Osteoblast (primary cell): ENCODE data around the gene CMTM8. TPM values are rescaled to one million over a fixed set of nuclear protein-coding genes. Genes with fewer than 3 reads are reported as not detected.
"Not testable (repeated sequence)": the region's sequence is repeated elsewhere in the genome, so short reads cannot be mapped to it uniquely, and the experiment has no call there.

Experiments
- DNase-seq: peaks from one replicate; pipeline ENCODE4 v3.0.0; 2011; ENCODE audit warnings: low spot score, mixed read lengths; ENCODE audit not compliant: insufficient read length; ENCODE audit errors: missing footprints
- H2AFZ ChIP-seq: 2 replicates; pipeline ENCODE4 v1.6.0; 2011; ENCODE audit warnings: mild to moderate bottlenecking, low read length
- H3K27ac ChIP-seq: 2 replicates; pipeline ENCODE4 v1.5.1; 2011; ENCODE audit warnings: mild to moderate bottlenecking, low read depth, low read length, moderate library complexity
- H3K27me3 ChIP-seq: 2 replicates; pipeline ENCODE4 v1.6.0; 2012; ENCODE audit warnings: mild to moderate bottlenecking, control low read depth, inconsistent platforms, low read length, moderate library complexity; ENCODE audit not compliant: insufficient read depth
- H3K36me3 ChIP-seq: 2 replicates; pipeline ENCODE4 v1.5.1; 2011; ENCODE audit warnings: mild to moderate bottlenecking, low read length, control low read depth, moderate library complexity; ENCODE audit not compliant: insufficient read depth
- H3K4me1 ChIP-seq: 2 replicates; pipeline ENCODE4 v1.5.1; 2011; ENCODE audit warnings: mild to moderate bottlenecking, low read length, control low read depth, moderate library complexity; ENCODE audit not compliant: insufficient read depth
- H3K4me2 ChIP-seq: 2 replicates; pipeline ENCODE4 v1.6.0; 2011; ENCODE audit warnings: mild to moderate bottlenecking, low read length; ENCODE audit not compliant: insufficient read depth
- H3K4me3 ChIP-seq: fragments of 200-600 bp; sonication (generic); 3 replicates; pipeline ENCODE4 v1.5.1; 2012; ENCODE audit warnings: mild to moderate bottlenecking, low read length, inconsistent platforms; ENCODE audit not compliant: insufficient read depth
- H3K79me2 ChIP-seq: 2 replicates; pipeline ENCODE4 v1.6.0; 2012; ENCODE audit warnings: mild to moderate bottlenecking, low read length, control low read depth, inconsistent platforms; ENCODE audit not compliant: insufficient read depth
- H3K9me3 ChIP-seq: 2 replicates; pipeline ENCODE4 v1.5.1; 2011; ENCODE audit warnings: low read depth, low read length, control low read depth
- H4K20me1 ChIP-seq: 2 replicates; pipeline ENCODE4 v1.6.0; 2012; ENCODE audit warnings: mild to moderate bottlenecking, low read length, control low read depth; ENCODE audit not compliant: insufficient read depth
- total RNA-seq: library from RNA; depleted of rRNA; stranded (reverse); fragments of >200 nt; gene quantifications from 2 replicates; pipeline ENCODE4 v1.2.3, GENCODE V29; 2012
- TF ChIP-seq, protein P1 (sequence below): IDR thresholded peaks from 2 replicates; pipeline ENCODE4 v1.5.1; 2011; ENCODE audit warnings: mild to moderate bottlenecking, low read depth, low read length, moderate library complexity; ENCODE audit errors: extremely low read depth

Gene CMTM8
- total RNA-seq, 1 donor: 1.4 TPM

DNA sequence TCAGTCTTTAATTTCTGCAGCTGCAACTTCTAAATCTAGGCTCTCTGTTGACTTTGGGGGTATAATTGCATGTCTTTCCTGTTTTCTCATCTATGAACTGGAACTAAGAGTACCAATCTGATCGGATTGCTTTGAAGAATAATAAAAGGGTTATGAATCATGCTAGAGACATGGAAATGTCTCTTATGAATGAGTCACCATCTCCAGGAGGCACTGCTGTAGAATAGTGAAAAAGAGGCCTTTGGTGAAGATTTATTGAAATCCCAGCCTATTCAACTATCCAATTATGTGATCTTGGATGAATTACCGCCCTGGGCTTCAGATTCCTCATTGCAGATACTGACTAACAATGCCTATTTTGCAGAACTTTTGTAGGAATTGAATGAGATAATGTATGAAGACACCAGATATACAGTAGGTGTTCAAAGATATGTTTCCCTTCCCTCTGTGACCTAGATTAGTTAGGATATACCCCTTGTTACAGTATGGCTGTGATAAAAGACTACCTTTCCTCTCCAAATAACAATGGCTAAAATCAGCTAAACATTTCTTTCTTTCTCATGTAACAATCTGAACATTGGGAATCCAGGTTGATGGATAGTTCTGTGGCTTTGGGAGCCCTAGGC is 11.5 kb upstream of the CMTM8 start:
- Histone ChIP-seq H3K79me2 (no peaks in the 10 kb centered on the region), H4K20me1 (no peaks in the 10 kb centered on the region), H3K4me2 (peak overlapping the region; percentile 65), H3K9me3 (no peaks in the 10 kb centered on the region), H3K4me1 (peaks cover 15% of the 10 kb centered on the region), H3K4me3 (no peak overlapping the region), H2AFZ (no peak overlapping the region), H3K36me3 (no peaks in the 10 kb centered on the region), H3K27ac (no peak overlapping the region), H3K27me3 (no peaks in the 10 kb centered on the region)
- TF ChIP-seq, protein P1, sequence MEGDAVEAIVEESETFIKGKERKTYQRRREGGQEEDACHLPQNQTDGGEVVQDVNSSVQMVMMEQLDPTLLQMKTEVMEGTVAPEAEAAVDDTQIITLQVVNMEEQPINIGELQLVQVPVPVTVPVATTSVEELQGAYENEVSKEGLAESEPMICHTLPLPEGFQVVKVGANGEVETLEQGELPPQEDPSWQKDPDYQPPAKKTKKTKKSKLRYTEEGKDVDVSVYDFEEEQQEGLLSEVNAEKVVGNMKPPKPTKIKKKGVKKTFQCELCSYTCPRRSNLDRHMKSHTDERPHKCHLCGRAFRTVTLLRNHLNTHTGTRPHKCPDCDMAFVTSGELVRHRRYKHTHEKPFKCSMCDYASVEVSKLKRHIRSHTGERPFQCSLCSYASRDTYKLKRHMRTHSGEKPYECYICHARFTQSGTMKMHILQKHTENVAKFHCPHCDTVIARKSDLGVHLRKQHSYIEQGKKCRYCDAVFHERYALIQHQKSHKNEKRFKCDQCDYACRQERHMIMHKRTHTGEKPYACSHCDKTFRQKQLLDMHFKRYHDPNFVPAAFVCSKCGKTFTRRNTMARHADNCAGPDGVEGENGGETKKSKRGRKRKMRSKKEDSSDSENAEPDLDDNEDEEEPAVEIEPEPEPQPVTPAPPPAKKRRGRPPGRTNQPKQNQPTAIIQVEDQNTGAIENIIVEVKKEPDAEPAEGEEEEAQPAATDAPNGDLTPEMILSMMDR: no peak
- DNase-seq: no peak

DNA sequence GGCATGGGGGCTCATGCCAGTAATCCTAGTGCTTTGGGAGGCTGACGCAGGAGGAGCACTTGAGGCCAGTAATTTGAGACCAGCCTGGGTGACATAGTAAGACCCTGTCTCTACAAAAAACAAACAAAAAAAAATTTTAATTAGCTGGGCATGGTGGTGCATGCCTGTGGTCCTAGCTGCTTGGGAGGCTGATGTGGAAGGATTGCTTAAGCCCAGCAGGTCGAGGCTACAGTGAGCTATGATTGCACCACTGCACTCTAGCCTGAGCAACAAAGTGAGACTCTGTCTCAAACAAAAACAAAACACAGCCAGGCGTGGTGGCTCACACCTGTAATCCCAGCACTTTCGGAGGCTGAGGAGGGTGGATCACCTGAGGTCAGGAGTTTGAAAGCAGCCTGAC is 9.7 kb upstream of the CMTM8 start:
- not testable (repeated sequence) for H3K27me3 ChIP-seq, H3K36me3 ChIP-seq, H3K4me3 ChIP-seq, H3K79me2 ChIP-seq, H4K20me1 ChIP-seq, H3K27ac ChIP-seq, H3K4me2 ChIP-seq, H3K9me3 ChIP-seq, DNase-seq, H2AFZ ChIP-seq
- peaks cover 15% of the 10 kb centered on the region for H3K4me1 ChIP-seq

DNA sequence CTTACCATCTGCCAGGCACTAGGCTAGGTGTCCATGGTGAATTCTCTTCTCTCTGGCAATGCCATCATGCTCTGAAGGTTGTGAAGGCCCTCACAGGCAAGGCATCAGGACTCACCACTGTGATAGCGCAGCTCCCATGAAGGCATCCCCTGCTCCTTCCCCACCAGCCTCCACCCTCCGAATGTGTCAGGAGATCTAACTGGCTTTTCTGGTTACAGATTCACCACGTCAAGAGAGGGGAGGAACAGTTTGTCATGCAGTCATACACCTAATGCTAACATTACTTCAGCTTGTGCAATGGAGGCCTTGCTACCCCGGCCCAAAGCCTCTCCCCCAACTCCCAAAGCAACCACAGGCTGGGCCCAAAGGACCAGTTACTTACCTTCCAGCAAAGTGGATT is 8.9 kb upstream of the CMTM8 start:
- H3K36me3 ChIP-seq: no peaks in the 10 kb centered on the region
- DNase-seq: no peak
- H3K27me3 ChIP-seq: peaks cover 2% of the 10 kb centered on the region
- no peak overlapping the region for H3K4me3 ChIP-seq
- peaks cover 15% of the 10 kb centered on the region for H3K4me1 ChIP-seq
- no peak overlapping the region for H2AFZ ChIP-seq
- TF ChIP-seq, protein P1: no peak
- no peaks in the 10 kb centered on the region for H3K9me3 ChIP-seq
- H3K79me2 ChIP-seq: no peaks in the 10 kb centered on the region
- H3K4me2 ChIP-seq: no peak overlapping the region
- H3K27ac ChIP-seq: no peak overlapping the region
- no peaks in the 10 kb centered on the region for H4K20me1 ChIP-seq

DNA sequence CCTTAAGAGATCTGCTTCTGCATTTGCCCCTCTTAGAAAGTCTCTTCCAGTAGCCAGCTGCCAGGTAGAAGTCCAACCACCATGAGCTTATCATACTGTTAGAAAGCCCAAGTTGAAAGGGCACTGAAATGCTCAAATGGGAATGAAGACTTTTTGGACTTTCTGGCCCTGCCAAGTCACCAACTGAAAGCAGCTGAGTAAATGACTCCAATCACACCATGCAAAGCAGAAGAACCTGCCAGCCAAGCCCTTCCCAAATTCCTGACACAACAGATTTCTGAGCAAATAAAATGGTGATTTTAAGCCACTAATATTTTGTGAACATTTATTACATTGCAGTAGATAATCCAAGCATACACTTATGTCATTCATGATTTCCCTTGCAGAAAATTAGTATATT is 2.1 kb upstream of the CMTM8 start:
- DNase-seq: no peak
- Histone ChIP-seq H2AFZ (no peak overlapping the region), H3K4me3 (no peak overlapping the region), H3K4me1 (no peaks in the 10 kb centered on the region), H3K36me3 (no peaks in the 10 kb centered on the region), H3K27ac (no peak overlapping the region), H4K20me1 (no peaks in the 10 kb centered on the region), H3K4me2 (no peak overlapping the region), H3K27me3 (peaks cover 15% of the 10 kb centered on the region), H3K9me3 (peaks cover 4% of the 10 kb centered on the region), H3K79me2 (no peaks in the 10 kb centered on the region)
- TF ChIP-seq, protein P1: no peak
